Vagina (tissue), 2 donors: ENCODE data around the gene DTYMK. TPM values are rescaled to one million over a fixed set of nuclear protein-coding genes. Genes with fewer than 3 reads are reported as not detected.

Source experiments
- DNase-seq, 2 donors: peaks; one replicate each; pipeline ENCODE4 v3.0.0-alpha.2; 2017; ENCODE audit errors: extremely low spot score in 2 of 2
- H3K27ac ChIP-seq: fragments of 200-600 bp; sonication (generic); one replicate; pipeline ENCODE4 v1.5.1; 2019
- H3K27me3 ChIP-seq: fragments of 200-600 bp; sonication (generic); one replicate; pipeline ENCODE4 v1.5.1; 2019
- H3K36me3 ChIP-seq, 2 donors: fragments of 200-600 bp; sonication (generic); one replicate each; pipeline ENCODE4 v1.5.1; 2017 to 2019
- H3K4me1 ChIP-seq: fragments of 200-600 bp; sonication (generic); one replicate; pipeline ENCODE4 v1.5.1; 2019
- H3K4me3 ChIP-seq, 2 donors: fragments of 200-600 bp; sonication (generic); 1 replicate in 1 of 2; 2 replicates in 1 of 2; pipeline ENCODE4 v1.5.1; 2016 to 2019
- H3K9me3 ChIP-seq: fragments of 200-600 bp; sonication (generic); one replicate; pipeline ENCODE4 v1.5.1; 2019
- CTCF ChIP-seq, 3 experiments: fragments of 450-650 bp in 2 of 3; fragments of 200-600 bp in 1 of 3; sonication (generic) in 1 of 3; IDR thresholded peaks; one replicate each; pipeline ENCODE4 v1.5.1; 2017 to 2019; ENCODE audit warnings: antibody characterized with exemption in 3 of 3, mild to moderate bottlenecking in 2 of 3, moderate library complexity in 2 of 3
- POLR2A ChIP-seq, 2 donors: fragments of 450-650 bp; IDR thresholded peaks; one replicate each; pipeline ENCODE4 v1.6.1; 2017; ENCODE audit warnings: antibody characterized with exemption in 2 of 2, mild to moderate bottlenecking in 2 of 2, moderate library complexity in 2 of 2
- POLR2AphosphoS5 ChIP-seq, 2 donors: sonication (generic); formaldehyde crosslinking; IDR thresholded peaks; one replicate each; pipeline ENCODE4 v1.9.0; 2017; ENCODE audit warnings: antibody characterized with exemption in 2 of 2, mild to moderate bottlenecking in 2 of 2, low read depth in 1 of 2; ENCODE audit not compliant: insufficient read depth in 1 of 2
- intact Hi-C: fragments of 100-400 bp; cut with DNase I; formaldehyde crosslinking; loops from one replicate; pipeline ENCODE4 v1.15.1; 2023
- total RNA-seq: library from RNA; depleted of rRNA; stranded (reverse); fragments of >200 nt; gene quantifications from one replicate; pipeline ENCODE4 v1.2.3, GENCODE V29; 2016

Gene DTYMK
- total RNA-seq, 1 donor from 2014 or later, result 14.7 TPM

GRCh38 chr2:241689306-241689705 lies 2.7 kb upstream of the DTYMK start:
- H3K9me3 ChIP-seq, result no peaks in the 10 kb centered on the region
- no peak overlapping the region for H3K27ac ChIP-seq
- no peaks in the 10 kb centered on the region for H3K27me3 ChIP-seq
- intact Hi-C loops, result no loop called here
- peaks cover 36% of the 10 kb centered on the region for H3K4me1 ChIP-seq
- peaks cover 0 to 30% of the 10 kb centered on the region in 2 donors for H3K36me3 ChIP-seq
- no peak for DNase-seq
- no peak overlapping the region for H3K4me3 ChIP-seq
- TF ChIP-seq POLR2A (IDR thresholded peaks at IDR 0.05) (no peak), CTCF (IDR thresholded peaks at IDR 0.05) (no peak), POLR2AphosphoS5 (IDR thresholded peaks at IDR 0.05; ENCODE audit: insufficient read depth in 1 of 2, low read depth in 1 of 2) (no peak)

DNA sequence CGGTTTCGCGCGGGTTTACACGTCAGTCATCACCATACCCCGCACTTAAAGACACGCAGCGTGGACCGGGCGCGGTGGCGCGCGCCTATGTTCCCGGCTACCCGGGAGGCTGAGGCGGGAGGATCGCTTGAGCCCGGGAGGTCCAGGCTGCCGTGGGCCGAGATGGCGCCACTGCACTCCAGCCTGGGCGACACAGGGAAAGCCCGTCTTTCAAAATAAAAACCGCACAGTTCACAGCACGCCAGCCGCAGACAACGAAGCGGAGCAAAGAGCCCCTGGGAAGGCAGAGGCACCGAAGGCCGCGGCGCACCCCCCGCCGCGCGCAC lies 328 bp downstream of the DTYMK start:
- intact Hi-C loops, result loop anchor here (2.0 kb wide), 1 partner anchor 17 kb away; the partner anchor contains the start of gene ING5
- DNase-seq, result no peak
- Histone ChIP-seq H3K9me3 (no peaks in the 10 kb centered on the region), H3K4me1 (peaks cover 38% of the 10 kb centered on the region), H3K27me3 (no peaks in the 10 kb centered on the region), H3K36me3 (peaks cover 0 to 16% of the 10 kb centered on the region in 2 donors), H3K4me3 (peak overlapping the region; percentile 80 to 99), H3K27ac (peak overlapping the region; percentile 58)
- TF ChIP-seq CTCF (IDR thresholded peaks at IDR 0.05) (no peak), POLR2AphosphoS5 (IDR thresholded peaks at IDR 0.05; ENCODE audit: insufficient read depth in 1 of 2, low read depth in 1 of 2) (no peak), POLR2A (IDR thresholded peaks at IDR 0.05) (no peak)

GRCh38 chr2:241680827-241681599 lies 5.6 kb downstream of the DTYMK start:
- no peak for DNase-seq
- Histone ChIP-seq H3K9me3 (no peaks in the 10 kb centered on the region), H3K36me3 (peaks cover 0 to 25% of the 10 kb centered on the region in 2 donors), H3K27ac (peak overlapping the region; percentile 64), H3K4me3 (no peak overlapping the region), H3K27me3 (no peaks in the 10 kb centered on the region), H3K4me1 (peaks cover 13% of the 10 kb centered on the region)
- intact Hi-C loops, result no loop called here
- TF ChIP-seq CTCF (IDR thresholded peaks at IDR 0.05) (no peak), POLR2AphosphoS5 (IDR thresholded peaks at IDR 0.05; ENCODE audit: insufficient read depth in 1 of 2, low read depth in 1 of 2) (peak in 1 of 2 donors; percentile 32)

GRCh38 chr2:241680044-241680443 lies 6.6 kb downstream of the DTYMK start:
- Histone ChIP-seq H3K27ac (peak overlapping the region; percentile 64), H3K4me1 (peaks cover 6% of the 10 kb centered on the region), H3K27me3 (no peaks in the 10 kb centered on the region), H3K9me3 (no peaks in the 10 kb centered on the region), H3K36me3 (peaks cover 0 to 27% of the 10 kb centered on the region in 2 donors), H3K4me3 (no peak overlapping the region)
- intact Hi-C loops, result no loop called here
- no peak for DNase-seq
- TF ChIP-seq POLR2A (IDR thresholded peaks at IDR 0.05), result no peak
- TF ChIP-seq POLR2AphosphoS5 (IDR thresholded peaks at IDR 0.05; ENCODE audit: insufficient read depth in 1 of 2, low read depth in 1 of 2), result no peak
- TF ChIP-seq CTCF (IDR thresholded peaks at IDR 0.05), result no peak
